Pons (tissue), 1 donor: ENCODE results near the gene CUX1.
"Not testable (repeated sequence)": the region's sequence is repeated elsewhere in the genome, so short reads cannot be mapped to it uniquely, and the experiment has no call there.

ENCODE experiments used
- DNase-seq: peaks from one replicate; pipeline ENCODE4 v3.0.0-alpha.2; 2016; ENCODE audit warnings: low spot score

Gene CUX1

GRCh38 chr7:102006695-102007094 is 189.3 kb downstream of the CUX1 start:
- DNase-seq = no peak

GRCh38 chr7:102008535-102009262 is 191.3 kb downstream of the CUX1 start:
- DNase-seq = no peak

GRCh38 chr7:102009628-102010027 is 192.2 kb downstream of the CUX1 start:
- no peak for DNase-seq

GRCh38 chr7:102012112-102012830 is 194.8 kb downstream of the CUX1 start:
- not testable (repeated sequence) for DNase-seq

GRCh38 chr7:102012941-102013461 is 195.6 kb downstream of the CUX1 start:
- no peak for DNase-seq

- DNase-seq = no peak
Observed at GRCh38 chr7:102018876-102019275, 201.4 kb downstream of the CUX1 start.

- no peak for DNase-seq
Observed at GRCh38 chr7:102019461-102019860, 202.0 kb downstream of the CUX1 start.

GRCh38 chr7:102021841-102022618 is 204.6 kb downstream of the CUX1 start:
- DNase-seq = no peak

- DNase-seq = no peak
Observed at GRCh38 chr7:102024005-102024768, 206.8 kb downstream of the CUX1 start.

- DNase-seq = no peak
Observed at GRCh38 chr7:102024769-102025391, 207.5 kb downstream of the CUX1 start.

- DNase-seq = not testable (repeated sequence)
Observed at GRCh38 chr7:102025777-102026176, 208.4 kb downstream of the CUX1 start.

- DNase-seq = no peak
Observed at GRCh38 chr7:102028206-102028826, 210.9 kb downstream of the CUX1 start.

- DNase-seq = no peak
Observed at GRCh38 chr7:102029616-102030015, 212.2 kb downstream of the CUX1 start.

GRCh38 chr7:102030696-102031095 is 213.3 kb downstream of the CUX1 start:
- DNase-seq = no peak

GRCh38 chr7:102036958-102037357 is 219.5 kb downstream of the CUX1 start:
- DNase-seq = no peak

GRCh38 chr7:102039706-102040105 is 222.3 kb downstream of the CUX1 start:
- no peak for DNase-seq

- DNase-seq = no peak
Observed at GRCh38 chr7:102040569-102040968, 223.1 kb downstream of the CUX1 start.

- no peak for DNase-seq
Observed at GRCh38 chr7:102042016-102042656, 224.7 kb downstream of the CUX1 start.

GRCh38 chr7:102042796-102043195 is 225.4 kb downstream of the CUX1 start:
- not testable (repeated sequence) for DNase-seq

GRCh38 chr7:102044641-102044983 is 227.2 kb downstream of the CUX1 start:
- DNase-seq = no peak
